Measurements from ENCODE around the gene PURB.

- TF ChIP-seq POLR2A (IDR thresholded peaks at IDR 0.05) = no peak
- TF ChIP-seq CTCF (IDR thresholded peaks at IDR 0.05) = no peak
- TF ChIP-seq EP300 (IDR thresholded peaks at IDR 0.05) = no peak
- no peak for TF ChIP-seq POLR2AphosphoS5 (IDR thresholded peaks at IDR 0.05)
These were observed 57.8 kb downstream of the PURB start for GRCh38 chr7:44827567-44827966.

Measured in sigmoid colon (tissue), 4 donors.